SKM-1 treated with dmso at 0.1 percent for 144 hours (cell line): Measurements from ENCODE around the gene CKM.
A peak's percentile ranks its signal among the peaks of the same experiment; 100 is the strongest.
"Not testable (repeated sequence)": the region's sequence is repeated elsewhere in the genome, so short reads cannot be mapped to it uniquely, and the experiment has no call there.

Experiments used
- DNase-seq: peaks from one replicate; lab custom pipeline; 2025; ENCODE audit not compliant: unreplicated experiment; lab: John Stamatoyannopoulos, UW

CKM gene

GRCh38 chr19:45321848-45322247 is 827 bp downstream of the CKM start:
- no peak for DNase-seq

DNA sequence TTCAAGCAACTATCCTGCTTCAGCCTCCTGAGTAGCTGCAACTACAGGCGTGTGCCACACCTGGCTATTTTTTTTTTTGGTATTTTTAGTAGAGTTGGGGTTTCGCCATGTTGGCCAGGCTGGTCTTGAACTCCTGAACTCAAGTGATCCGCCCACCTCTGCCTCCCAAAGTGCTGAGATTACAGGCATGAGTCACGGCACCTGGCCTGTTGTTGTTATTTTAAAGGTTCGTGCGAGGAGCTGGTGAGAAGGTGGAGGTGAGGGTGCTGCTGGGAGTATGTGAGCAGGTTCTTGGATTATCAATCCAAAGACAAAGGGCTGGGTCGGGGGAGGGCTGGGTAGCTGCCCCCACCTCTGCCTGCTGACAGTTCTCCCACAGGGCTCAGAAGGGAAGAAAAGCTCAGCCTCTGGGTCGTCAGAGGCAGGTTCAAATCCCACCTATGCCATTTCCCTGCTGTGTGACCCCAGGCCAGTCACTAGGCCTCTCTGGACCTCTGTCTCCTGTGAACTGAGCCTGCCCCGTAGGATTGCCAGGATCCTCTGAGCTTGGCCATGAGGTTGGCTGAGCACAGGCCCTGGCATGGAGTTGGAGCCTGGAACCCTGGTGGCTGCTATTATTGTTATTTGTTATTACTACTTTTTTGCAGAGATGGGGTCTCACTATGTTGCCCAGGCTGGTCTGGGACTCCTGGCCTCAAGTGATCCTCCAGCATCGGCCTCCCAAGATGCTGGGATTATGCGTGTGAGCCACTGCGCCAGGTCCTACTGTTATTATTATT is 1.5 kb downstream of the CKM start:
- DNase-seq = no peak

DNA sequence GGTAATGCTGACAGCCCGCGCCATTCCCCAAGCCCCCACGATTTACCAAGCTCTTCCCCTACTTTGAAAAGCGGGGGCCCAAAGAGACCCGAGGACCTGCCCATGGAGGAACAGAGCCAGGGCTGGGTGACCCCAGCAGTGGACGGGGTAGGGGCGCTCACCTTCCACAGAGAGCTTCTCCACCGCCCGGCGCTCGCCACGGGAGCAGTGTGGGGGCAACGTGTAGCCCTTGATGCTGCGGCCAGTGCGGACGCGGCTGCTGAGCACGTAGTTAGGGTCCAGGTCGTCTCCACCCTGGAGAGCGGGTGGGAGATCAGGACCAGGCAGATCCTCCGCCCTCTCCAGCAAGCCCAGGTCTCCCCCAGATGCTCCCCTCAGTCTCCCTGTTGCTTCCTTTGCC is 7.4 kb downstream of the CKM start:
- no peak for DNase-seq

GRCh38 chr19:45314708-45315245 is 7.9 kb downstream of the CKM start:
- DNase-seq = no peak

DNA sequence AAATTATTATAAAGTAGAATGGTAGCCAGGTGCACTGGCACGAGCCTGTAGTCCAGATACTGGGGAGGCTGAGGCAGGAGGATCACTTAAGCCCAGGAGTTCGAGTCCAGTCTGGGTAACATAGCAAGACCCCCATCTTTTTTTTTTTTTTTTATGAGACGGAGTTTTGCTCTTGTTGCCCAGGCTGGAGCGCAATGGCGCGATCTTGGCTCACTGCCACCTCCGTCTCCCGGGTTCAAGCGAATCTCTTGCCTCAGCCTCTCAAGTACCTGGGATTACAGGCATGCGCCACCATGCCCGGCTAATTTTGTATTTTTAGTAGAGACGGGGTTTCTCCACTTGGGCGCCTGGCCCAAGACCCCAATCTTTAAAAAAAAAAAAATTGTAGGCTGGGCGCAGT is 10.4 kb downstream of the CKM start:
- not testable (repeated sequence) for DNase-seq

DNA sequence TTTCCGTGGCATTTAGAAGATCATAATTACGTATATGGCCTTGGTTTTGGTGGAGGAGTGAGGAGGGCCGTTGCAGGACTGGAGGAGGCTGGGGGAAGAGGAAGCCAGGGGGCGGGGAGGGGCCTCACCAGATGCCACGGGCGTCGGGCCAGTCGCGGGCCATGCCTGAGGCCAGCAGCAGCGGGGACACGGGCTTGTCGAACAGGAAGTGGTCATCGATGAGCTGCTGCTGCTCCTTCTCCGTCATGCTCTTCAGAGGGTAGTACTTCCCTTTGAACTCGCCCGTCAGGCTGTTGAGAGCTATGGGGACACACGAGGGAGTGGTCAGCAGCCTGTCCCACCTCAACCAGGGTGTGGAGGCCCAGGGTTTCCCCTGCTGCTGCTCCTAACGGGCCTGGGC is 11.1 kb downstream of the CKM start:
- peak; percentile 31 for DNase-seq

GRCh38 chr19:45309322-45309721 is 13.4 kb downstream of the CKM start:
- not testable (repeated sequence) for DNase-seq

GRCh38 chr19:45307361-45307760 is 15.3 kb downstream of the CKM start:
- DNase-seq = no peak

DNA sequence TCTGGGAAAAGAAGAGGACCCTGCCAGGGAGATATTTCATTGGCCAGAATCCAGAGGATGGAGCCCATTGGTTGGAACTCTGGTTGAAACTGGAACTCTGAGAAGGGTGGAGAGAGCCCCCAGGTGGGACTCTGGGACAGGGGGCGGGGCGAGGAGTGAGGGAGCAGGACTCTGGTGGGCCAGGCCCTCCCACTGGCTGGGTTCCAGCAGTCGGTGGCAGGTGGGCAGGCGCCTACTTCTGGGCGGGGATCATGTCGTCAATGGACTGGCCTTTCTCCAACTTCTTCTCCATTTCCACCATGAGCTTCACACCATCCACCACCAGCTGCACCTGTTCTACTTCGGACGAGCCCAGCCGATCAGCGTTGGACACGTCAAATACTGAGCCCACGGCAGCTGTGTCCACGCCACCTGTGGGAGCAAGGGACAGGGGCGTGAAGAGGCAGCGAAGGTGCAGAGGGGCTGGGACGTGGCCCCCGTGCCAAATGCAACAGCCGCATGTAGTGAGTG is 16.1 kb downstream of the CKM start:
- no peak for DNase-seq

GRCh38 chr19:45306040-45306439 is 16.6 kb downstream of the CKM start:
- no peak for DNase-seq

GRCh38 chr19:45305421-45305820 is 17.3 kb downstream of the CKM start:
- DNase-seq = no peak

- no peak for DNase-seq
These were observed 17.7 kb downstream of the CKM start for GRCh38 chr19:45305007-45305406.

- no peak for DNase-seq
These were observed 18.3 kb downstream of the CKM start for GRCh38 chr19:45304141-45304926.

GRCh38 chr19:45303269-45304060 is 19.2 kb downstream of the CKM start:
- DNase-seq = no peak

- DNase-seq = no peak
These were observed 20.3 kb downstream of the CKM start for GRCh38 chr19:45302416-45302815.

GRCh38 chr19:45299719-45300118 is 23.0 kb downstream of the CKM start:
- DNase-seq = no peak

GRCh38 chr19:45298264-45298663 is 24.4 kb downstream of the CKM start:
- DNase-seq = no peak

DNA sequence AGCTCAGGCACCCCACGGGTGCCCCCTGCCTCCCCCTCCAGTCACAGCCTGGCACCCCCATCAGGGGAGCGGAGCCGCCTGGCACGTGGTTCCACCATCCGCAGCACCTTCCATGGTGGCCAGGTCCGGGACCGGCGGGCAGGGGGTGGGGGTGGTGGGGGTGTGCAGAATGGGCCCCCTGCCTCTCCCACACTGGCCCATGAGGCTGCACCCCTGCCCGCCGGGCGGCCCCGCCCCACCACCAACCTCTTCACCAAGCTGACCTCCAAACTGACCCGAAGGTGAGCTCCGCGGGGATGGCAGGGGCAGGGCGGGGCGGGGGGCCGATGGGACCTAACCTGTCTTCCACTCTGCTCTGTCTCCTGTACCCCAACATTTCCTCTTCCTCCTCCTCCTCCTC is 25.0 kb downstream of the CKM start:
- DNase-seq = peak; percentile 26

DNA sequence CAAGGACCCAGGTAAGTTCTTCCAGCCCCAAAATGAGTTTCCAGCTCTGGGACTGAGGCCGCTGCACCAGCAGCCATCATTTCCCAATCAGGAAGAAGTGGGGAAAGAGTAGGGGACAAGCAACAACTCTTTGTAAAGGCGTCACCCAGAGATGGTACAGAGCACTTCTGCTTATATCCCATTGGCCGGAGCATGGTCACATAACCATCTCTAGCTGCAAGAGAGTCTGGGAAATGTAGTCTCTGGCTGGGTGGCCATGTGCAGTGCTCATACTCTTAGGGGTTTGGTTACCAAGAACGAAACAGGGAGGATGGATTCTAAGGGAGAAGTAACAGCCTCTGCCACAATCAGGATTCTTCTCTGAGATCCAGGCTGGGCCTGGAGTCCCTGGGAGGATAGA is 26.3 kb downstream of the CKM start:
- DNase-seq = peak; percentile 58

GRCh38 chr19:45295873-45296272 is 26.8 kb downstream of the CKM start:
- no peak for DNase-seq
